HG02798 (cell line): ENCODE measurements around the gene GABRG2.
"Not testable (repeated sequence)": the region's sequence is repeated elsewhere in the genome, so short reads cannot be mapped to it uniquely, and the experiment has no call there.

Source experiments
- ATAC-seq: cut with Tn5 transposase; IDR thresholded peaks from one replicate; pipeline ENCODE4 v1.9.1; 2021; ENCODE audit warnings: mild to moderate bottlenecking; ENCODE audit not compliant: unreplicated experiment, poor library complexity

GABRG2 gene

DNA sequence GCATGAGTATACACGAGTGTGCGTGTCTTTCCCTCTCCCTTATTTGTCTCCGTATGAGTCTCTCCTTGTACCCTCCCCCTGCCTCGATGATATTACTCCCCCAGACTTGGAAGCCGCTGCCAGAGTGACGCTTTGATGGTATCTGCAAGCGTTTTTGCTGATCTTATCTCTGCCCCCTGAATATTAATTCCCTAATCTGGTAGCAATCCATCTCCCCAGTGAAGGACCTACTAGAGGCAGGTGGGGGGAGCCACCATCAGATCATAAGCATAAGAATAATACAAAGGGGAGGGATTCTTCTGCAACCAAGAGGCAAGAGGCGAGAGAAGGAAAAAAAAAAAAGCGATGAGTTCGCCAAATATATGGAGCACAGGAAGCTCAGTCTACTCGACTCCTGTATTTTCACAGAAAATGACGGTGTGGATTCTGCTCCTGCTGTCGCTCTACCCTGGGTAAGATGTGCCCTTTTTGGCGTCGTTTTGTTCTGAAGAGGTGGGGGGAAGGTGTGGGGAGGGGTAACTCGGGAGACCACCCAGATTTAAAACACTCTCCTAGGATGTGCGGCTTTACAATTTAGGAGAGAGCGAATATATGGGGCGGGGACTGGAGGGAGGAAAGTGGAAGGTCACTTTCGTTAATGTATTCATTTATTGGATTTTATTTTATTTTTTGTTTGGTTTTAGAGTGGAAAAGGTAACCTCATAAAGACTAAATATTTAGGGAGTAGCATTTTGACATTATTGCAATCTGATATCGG, at the start of gene GABRG2:
TSS of gene GABRG2 (plus strand) at position 119 of the 757 bp plus-strand sequence. CDS start at position 346, 227 bp downstream.
- ATAC-seq, result no peak

DNA sequence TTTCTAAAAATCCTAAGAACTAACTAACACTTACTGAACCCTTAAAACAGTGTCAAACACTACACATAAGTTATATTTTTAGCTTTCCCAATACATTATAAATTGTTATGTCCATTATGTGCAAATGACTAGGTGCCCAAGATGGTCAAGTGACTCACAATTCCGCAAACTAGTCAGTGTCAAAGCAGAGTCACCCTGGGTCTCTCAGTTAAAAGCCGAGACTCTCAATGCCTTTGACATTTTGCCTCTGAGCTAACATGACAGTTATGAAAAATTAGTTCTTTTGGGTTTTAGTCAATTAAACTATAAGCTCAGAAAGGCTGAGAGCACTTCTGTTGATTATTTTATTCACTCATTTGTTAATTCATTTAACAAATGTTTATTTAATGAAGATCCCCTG, 42.3 kb upstream of the GABRG2 start:
- no peak for ATAC-seq

DNA sequence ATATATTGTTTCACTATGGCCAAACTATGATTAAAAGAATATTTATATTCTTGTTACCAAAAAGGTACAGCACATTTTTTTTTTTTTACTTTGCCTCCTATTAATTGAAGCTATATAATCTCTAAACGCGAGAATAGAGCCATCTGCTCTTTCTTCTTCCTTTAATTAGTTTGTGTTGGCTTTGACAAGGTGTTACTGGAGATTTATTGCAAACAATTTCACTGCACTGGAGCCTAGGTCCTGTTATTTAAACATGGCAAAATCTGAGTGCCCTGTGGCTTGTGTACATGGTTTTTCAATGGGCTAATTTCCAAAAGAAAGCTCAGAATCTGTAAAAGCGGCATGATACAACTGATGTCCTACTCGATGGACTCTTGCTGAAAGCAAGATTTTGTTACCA, 40.8 kb upstream of the GABRG2 start:
- ATAC-seq, result no peak

DNA sequence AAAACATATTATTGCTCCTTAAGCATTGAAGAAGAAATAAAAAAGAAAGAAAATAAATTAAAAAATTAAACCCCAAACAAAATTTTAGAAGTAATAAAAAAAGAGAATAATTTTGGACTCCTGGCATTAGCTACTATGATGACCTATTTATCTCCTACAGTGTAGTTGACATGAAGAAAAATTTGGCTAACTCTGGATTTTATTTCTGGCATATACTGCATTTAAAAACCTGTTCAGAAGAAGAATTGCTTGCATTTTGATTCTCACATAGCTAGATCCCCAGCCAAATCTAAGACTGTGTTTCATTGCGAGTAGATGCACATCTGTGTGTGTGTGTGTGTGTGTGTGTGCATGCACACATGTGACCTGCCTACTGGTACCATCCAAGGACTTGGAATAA, 30.1 kb upstream of the GABRG2 start:
- ATAC-seq, result no peak

DNA sequence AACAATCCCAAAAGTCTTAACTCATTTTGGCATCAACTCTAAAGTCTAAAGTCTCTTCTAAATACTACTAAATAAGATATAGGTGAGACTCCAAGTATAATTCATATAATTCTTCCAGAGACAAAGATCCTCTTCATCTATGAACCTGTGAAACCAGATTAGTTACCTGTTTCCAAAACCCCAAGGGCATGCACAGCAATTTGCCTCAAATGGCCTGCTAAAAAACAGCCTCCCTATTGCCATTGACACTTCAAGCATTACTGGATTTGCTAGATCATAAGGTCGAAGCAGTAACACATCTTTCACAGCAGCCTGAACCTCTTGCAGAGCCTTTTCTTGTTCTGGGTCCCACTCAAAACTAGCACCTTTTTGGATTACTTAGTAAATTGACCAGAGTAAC, 20.3 kb upstream of the GABRG2 start:
- ATAC-seq, result no peak

DNA sequence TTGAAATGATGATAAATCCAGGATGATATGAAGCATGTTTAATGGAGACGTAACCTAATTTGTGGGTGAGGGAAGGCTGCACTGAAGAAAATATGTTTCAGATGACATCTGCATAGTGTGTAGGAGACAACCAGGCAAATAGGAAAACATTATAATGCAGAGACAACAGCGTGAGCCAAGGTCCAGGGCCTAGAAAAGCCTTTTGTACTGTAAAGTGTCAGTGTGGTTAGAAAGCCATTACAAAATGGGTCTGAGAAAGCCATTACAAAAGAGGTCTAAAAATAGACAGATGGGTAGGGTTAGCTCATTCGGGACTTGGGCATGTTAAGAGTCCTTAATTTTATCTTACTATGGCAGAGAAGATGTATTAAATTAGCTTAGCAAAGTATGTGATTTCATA, 14.9 kb upstream of the GABRG2 start:
- ATAC-seq, result no peak

DNA sequence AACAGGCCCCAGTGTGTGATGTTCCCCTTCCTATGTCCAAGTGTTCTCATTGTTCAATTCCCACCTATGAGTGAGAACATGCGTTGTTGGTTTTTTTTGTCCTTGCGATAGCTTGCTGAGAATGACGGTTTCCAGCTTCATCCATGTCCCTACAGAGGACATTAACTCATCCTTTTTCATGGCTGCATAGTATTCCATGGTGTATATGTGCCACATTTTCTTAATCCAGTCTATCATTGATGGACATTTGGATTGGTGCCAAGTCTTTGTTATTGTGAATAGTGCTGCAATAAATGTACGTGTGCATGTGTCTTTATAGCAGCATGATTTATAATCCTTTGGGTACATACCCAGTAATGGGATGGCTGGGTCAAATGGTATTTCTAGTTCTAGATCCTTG, 12.5 kb upstream of the GABRG2 start:
- ATAC-seq, result not testable (repeated sequence)

DNA sequence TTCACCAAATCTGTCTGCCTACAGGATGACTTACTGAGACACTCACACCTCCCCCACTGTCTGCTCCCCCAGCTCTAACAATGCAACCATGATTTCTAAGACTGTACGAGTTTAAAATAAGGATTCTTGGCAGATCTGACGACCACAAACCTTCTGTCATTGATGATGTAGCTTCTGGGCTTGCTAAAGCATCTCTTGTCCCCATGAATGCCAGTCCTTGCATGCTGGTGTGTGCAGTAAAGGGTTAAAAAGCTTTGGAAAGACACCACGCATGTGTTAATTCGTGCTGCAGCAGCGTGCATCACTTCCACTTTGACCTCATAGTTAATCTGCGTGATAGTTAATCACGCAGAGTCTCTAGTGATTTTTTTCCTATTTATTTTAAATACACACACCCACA, 411 bp upstream of the GABRG2 start:
- ATAC-seq, result no peak

DNA sequence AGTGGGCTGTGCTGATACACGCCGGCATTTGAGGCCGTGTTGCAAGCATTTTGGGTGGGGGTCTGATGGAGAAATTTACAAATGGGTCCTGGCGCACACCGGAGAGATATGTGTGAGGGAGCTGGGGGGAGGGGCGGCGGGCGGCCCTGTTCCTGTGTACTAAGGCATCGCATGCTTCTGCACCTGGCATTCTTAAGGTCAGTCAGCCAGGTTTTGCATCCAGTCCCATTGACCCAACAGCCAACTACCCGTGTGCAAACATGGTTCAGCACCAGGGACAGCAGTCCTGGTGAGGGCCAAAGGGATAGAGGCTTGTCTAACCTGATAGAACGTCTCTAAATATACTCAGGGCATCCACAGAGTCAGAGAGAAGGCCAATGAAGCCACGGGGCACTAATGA, 839 bp downstream of the GABRG2 start:
- ATAC-seq, result no peak

DNA sequence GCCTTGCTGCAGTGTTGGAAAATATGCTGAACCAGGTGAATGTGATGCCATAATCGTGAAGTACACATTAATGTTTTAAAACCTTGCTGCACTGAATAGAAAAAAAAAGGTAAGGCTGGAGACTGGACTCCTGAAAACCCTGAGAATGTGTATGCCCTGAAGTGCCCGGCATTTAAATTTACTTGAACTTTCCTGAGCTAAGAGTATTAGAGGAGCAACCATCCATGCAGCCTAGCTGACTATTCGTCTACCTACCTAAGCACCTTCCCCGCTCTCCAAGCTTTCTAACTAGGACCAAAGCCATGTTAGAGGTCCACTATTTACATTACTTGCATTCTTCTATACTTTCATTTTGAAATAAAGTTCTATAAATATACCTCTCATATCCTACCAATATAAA, 1.4 kb downstream of the GABRG2 start:
- ATAC-seq, result no peak

DNA sequence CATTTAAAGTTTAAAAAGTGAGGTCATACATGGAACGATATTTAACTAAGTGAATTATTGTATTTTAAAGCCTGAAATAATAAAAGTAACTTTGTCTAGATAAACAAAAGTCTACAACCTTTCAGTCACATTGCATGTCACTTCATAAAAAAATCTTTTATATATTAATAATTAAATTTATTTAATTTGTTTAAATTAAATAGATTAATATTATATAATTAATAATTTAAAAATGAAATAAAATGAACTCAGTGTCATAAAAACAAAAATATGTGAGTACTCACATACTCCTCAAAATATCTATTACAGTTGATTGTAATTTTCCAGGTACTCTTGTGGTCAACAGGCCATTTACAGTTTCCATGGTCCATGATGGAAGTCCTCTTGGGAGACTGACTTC, 11.2 kb downstream of the GABRG2 start:
- no peak for ATAC-seq

DNA sequence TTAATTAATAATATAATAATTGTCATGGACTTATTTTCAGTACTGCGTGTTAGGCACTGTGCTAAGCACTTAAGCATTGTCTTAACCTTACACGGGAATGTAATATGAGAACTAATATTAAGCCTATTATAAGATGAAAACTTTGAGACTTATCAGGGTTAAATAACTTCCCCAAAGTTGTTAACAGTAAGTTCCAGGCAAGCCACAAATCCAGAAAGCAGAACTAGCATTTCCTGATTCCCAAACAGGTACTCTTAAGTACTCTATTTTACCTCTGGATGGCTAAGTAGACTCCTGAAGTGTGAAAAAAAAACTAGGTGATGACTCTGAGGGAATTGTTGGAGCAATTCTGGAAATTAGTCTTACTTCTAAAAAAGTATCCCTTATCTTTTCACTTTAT, 23.8 kb downstream of the GABRG2 start:
- no peak for ATAC-seq

DNA sequence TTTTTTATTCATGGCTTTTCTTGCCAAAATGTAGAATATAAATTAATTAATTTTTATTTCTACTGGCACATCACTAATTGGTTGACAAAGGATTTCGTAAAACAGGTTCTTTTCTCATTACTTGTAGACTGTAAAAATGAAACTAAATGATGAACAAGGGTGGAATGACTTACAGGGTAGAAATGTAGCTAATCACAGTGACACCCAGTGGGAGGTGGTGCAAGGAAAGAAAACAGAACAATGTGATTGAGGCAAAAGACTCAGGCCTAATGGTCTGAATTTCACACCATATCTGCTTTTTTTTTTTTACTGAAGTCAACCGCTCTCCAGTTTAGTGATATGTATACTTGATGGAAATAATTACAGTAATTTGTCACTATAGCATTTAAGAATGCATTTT, 28.9 kb downstream of the GABRG2 start:
- no peak for ATAC-seq

DNA sequence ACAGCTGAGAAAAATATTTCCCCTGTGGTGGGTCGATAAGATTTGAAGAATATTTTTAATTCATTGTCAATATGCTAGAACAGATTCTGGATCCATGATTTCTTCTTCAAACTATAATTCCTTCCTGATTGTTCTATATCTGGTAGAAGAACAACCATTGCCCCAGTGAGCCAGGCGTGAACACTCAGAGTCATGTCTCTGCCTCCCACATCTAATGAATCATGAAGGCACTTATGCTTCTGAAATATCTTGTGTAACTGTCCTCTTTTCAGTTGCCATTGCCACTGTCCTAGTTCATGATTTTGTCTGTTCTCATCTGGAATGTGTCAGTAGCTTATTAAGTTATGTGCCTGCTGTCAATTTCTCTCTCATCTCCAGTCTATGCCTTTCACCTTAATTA, 40.0 kb downstream of the GABRG2 start:
- no peak for ATAC-seq

DNA sequence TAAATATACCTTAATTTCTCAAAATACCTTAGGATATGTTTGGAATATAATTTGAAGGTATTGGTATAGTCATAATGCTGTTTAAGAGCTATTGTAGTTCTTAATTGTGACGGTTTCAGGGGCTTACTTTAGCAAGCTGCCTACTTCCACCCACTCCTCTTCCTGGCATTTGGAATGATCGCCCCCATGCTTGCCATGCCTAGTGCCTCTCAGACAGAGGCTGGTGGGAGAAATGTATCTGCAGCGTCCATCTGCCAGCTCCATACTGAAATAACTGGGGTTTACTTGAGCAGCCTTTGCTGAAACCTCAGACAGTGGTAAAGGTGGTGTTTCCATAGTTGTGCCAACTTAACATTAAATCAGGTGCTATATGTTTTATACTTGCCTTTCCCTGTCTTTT, 52.2 kb downstream of the GABRG2 start:
- ATAC-seq, result no peak

DNA sequence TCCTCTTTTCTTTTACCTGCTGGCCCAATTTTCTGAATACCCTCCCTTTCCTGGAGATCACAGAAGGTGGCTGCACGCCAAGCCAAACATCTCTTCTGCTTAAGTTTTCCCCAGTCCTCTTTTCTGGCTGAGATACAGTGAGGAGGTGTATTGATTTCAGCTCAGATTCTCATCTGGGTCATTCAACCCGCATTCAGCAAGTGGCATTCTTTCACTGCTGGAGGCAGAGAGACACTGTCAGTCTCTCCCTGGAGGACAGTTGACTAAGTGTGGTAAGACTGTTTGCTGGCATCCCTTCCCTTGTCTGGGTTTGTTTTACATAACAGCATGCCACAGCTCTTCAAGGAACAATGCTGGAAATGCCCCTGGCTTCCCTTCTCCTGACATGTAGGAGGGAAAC, 60.5 kb downstream of the GABRG2 start:
- no peak for ATAC-seq

DNA sequence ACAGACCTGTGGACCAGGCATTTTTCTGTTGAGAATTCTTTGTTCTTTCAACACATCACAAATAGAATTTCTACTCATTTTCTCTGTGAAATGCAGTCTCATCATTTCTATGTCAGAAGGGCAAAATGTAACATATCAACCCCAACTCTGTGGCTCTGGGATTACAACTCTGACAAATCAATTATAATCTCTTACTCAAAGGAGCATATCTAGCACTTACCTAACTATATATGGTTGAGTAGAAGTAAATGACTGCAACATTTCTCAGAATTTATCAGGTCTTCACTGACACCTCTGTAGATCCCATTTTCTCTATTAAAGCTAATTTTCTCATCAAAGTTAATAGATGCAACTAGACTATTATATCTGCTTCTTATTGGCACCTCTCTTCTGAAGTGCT, 64.8 kb downstream of the GABRG2 start:
- no peak for ATAC-seq

DNA sequence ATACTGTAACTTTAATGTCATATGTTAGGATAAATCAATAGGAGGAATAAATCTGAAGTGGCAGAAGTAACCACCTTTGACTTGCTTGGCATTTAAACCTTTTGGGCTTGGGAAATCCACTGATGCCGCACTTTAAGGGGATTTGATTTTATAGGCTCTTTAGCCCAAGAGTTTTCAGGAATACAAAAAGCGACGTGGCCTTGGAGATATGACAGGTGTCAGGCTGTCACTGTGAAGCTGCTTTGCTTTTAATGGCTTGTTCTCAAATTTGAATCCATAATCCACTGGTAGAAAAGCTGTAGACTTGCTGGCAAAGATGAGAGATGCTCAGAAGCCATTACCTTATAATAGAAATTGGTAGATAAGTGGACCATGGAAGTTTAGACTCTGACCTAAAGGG, 71.6 kb downstream of the GABRG2 start:
- no peak for ATAC-seq

DNA sequence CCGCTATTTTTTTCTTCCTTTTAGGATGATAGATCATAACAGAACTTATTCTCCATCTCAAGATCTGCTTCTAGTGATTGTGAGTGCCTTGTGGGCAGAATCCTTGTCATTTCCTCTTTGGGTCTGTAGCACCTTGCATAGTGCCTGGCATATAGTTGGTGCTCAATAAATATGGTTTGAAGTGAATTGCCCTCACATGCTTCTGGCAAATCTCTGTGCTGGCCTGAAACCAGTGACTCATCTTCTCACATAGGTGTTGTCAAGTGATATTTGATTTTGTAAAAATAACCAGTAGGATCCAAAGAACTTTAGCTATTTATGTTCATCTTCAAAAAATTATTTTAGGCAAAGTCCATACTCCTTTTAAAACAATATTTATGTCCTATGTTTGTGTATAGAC, 86.7 kb downstream of the GABRG2 start:
- no peak for ATAC-seq

DNA sequence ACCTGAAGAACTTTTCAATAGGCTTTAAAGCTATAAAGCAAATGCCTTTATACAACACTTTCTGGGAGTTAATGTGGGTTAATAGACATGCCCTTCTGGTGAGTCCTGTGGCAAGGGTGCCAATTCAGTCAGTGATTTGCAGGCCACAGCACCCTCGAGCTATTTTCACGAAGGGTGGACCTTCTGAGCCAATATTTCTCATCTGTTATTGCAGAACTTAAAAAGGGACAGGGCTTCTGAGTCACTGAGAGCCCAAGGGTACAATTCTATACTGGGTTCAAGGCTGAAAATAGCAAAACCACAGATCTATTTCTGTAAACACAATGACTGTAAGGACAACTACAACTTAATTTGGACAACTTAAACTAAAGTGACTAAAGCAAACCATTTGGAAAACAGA, 92.8 kb downstream of the GABRG2 start:
- no peak for ATAC-seq

DNA sequence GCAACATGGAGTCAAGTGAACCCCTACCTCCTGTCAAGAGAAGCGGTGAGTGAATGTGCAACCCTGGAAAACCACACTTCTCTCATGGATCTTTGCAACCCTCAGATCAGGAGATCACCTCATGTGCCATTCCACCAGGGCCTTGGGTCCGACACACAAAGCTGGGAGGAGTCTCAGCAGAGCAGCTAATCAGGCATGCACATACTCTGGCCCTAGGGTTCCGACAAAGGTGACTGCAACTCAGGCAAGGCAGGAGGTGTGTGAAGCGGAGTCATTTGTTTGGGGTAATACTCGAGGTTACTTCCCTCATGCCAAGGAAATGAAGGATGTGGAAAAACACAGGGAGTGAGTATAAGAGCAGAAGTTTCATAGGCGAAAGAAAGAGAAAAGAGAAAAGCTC, 96.1 kb downstream of the GABRG2 start:
- no peak for ATAC-seq

DNA sequence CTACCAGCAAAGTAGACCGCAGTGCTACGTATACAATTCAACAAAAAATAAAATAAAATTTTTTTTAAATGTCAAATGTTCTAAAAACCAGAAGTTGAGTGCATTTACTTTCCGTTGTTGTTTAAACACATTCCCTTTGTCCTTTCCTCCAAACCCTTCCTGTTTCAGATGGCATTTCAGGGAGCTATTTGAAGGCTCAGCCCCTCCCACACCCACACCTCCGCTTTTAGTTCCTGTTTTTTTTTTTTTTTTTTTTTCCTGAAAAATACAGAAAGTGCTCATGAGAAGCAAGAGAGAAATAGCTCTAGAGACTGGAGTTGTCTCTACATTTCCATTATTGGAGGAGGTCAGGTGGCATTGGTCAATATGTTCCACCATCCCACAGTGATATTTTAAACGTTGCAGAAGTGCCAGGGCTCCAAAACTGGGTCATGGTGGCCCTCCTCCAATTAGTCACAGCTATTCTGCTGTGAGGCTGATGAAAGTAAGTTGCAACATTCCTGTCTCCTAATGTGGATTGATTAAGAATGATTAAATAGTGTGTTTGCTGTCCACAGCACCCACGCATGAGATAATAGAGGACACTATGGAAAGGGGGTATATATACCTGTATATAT, 106.9 kb downstream of the GABRG2 start:
- ATAC-seq, result no peak
